Measurements from ENCODE around the gene TMEM242.
A peak's percentile ranks its signal among the peaks of the same experiment; 100 is the strongest.

Gene TMEM242

GRCh38 chr6:157244780-157245179 is 78.5 kb downstream of the TMEM242 start:
- DNase-seq (ENCODE audit: extremely low read depth, low read depth), result no peak
- TF ChIP-seq CTCF (IDR thresholded peaks at IDR 0.05; ENCODE audit: low read depth, low read length, missing control alignments), result no peak
- no peak overlapping the region for H3K4me3 ChIP-seq (replicated peaks; ENCODE audit: low read depth, low read length)

GRCh38 chr6:157244175-157244574 is 79.1 kb downstream of the TMEM242 start:
- TF ChIP-seq CTCF (IDR thresholded peaks at IDR 0.05; ENCODE audit: low read depth, low read length, missing control alignments), result no peak
- DNase-seq (ENCODE audit: extremely low read depth, low read depth), result no peak
- no peak overlapping the region for H3K4me3 ChIP-seq (replicated peaks; ENCODE audit: low read depth, low read length)

GRCh38 chr6:157242791-157243190 is 80.5 kb downstream of the TMEM242 start:
- DNase-seq (ENCODE audit: extremely low read depth, low read depth), result no peak
- no peak overlapping the region for H3K4me3 ChIP-seq (replicated peaks; ENCODE audit: low read depth, low read length)
- TF ChIP-seq CTCF (IDR thresholded peaks at IDR 0.05; ENCODE audit: low read depth, low read length, missing control alignments), result no peak

- no peak for DNase-seq (ENCODE audit: extremely low read depth, low read depth)
- no peak overlapping the region for H3K4me3 ChIP-seq (replicated peaks; ENCODE audit: low read depth, low read length)
- no peak for TF ChIP-seq CTCF (IDR thresholded peaks at IDR 0.05; ENCODE audit: low read depth, low read length, missing control alignments)
Observed at GRCh38 chr6:157240960-157241311, 82.4 kb downstream of the TMEM242 start.

GRCh38 chr6:157240059-157240959 is 83.0 kb downstream of the TMEM242 start:
- no peak for DNase-seq (ENCODE audit: extremely low read depth, low read depth)
- H3K4me3 ChIP-seq (replicated peaks; ENCODE audit: low read depth, low read length), result peak overlapping the region; percentile 25
- TF ChIP-seq CTCF (IDR thresholded peaks at IDR 0.05; ENCODE audit: low read depth, low read length, missing control alignments), result no peak

GRCh38 chr6:157239671-157240058 is 83.7 kb downstream of the TMEM242 start:
- TF ChIP-seq CTCF (IDR thresholded peaks at IDR 0.05; ENCODE audit: low read depth, low read length, missing control alignments), result no peak
- H3K4me3 ChIP-seq (replicated peaks; ENCODE audit: low read depth, low read length), result no peak overlapping the region
- no peak for DNase-seq (ENCODE audit: extremely low read depth, low read depth)
